ENCODE measurements around the gene ACP7. TPM values are rescaled to one million over a fixed set of nuclear protein-coding genes. Genes with fewer than 3 reads are reported as not detected.

ACP7 gene
- total RNA-seq, 4 donors from 2014 or later = not detected

DNA sequence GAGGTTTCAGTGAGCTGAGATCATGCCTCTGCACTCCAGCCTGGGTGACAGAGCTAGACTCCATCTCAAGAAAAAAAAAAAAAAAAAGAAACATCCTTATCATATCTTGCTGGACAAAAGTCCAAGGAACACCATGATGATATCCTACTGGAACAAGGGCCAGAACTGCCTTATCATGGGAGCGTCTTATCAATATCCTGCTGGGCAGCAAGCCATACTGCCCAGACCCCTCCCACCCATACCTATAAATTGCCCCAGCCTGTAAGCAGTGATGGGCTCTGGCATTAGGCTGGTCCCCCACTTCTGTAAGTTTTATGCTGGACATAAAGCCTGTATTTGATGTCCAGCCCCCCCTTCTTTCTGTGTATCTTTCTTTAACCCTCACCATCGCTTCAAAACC is 37.1 kb upstream of the ACP7 start:
- ATAC-seq (ENCODE audit: low FRiP score) (no peak), DNase-seq (ENCODE audit: low spot score) (no peak)
- TF ChIP-seq, protein P1, sequence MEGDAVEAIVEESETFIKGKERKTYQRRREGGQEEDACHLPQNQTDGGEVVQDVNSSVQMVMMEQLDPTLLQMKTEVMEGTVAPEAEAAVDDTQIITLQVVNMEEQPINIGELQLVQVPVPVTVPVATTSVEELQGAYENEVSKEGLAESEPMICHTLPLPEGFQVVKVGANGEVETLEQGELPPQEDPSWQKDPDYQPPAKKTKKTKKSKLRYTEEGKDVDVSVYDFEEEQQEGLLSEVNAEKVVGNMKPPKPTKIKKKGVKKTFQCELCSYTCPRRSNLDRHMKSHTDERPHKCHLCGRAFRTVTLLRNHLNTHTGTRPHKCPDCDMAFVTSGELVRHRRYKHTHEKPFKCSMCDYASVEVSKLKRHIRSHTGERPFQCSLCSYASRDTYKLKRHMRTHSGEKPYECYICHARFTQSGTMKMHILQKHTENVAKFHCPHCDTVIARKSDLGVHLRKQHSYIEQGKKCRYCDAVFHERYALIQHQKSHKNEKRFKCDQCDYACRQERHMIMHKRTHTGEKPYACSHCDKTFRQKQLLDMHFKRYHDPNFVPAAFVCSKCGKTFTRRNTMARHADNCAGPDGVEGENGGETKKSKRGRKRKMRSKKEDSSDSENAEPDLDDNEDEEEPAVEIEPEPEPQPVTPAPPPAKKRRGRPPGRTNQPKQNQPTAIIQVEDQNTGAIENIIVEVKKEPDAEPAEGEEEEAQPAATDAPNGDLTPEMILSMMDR (IDR thresholded peaks at IDR 0.05) = no peak

DNA sequence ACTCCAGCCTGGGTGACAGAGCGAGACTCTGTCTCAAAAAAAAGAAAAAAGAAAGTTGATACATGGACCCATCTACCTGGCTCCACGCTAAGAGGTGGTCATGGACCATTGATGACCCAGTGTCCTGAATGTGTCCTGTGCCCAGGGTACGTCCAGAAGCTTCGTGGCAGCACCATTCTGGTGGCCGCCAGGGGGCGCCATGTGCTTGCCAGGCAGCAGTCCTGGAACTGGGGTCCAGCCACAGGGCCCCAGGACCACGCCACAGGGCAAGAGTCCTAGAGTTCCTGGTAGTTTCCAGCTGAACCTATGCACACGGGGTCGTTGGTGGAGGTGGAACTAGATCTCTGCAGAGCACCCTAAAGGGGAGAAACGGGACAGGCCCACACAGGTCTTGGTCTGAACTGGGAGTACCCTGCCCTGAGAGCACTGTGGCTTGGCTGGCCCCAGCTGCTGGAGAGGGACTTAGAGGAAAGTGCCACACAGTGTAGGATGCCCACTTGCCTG is 31.9 kb upstream of the ACP7 start:
- ATAC-seq (ENCODE audit: low FRiP score) (no peak), DNase-seq (ENCODE audit: low spot score) (peak; percentile 32)
- TF ChIP-seq, protein P1 (IDR thresholded peaks at IDR 0.05) = peak in 1 of 3 donors; percentile 10

DNA sequence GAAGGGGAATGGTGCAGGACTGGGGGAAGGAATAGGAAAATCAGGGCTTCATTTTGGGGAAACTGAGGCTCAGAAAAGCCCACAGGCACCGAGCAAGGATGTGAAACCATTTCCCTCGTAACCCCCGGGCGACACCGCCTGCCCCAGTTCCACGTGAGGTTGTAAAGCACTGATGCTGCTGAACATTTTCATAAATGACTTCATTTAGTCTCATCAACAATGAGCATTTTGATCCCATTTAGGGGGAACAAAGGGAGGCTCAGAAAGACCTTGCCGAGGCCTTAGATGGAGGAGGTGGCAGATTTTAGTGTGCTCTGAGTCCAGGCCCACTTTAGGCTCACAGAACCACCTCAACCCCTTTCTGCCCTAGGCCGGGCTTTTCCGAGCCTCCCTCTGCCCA is 31.3 kb upstream of the ACP7 start:
- TF ChIP-seq, protein P1 (IDR thresholded peaks at IDR 0.05) = no peak
- ATAC-seq (ENCODE audit: low FRiP score) (no peak), DNase-seq (ENCODE audit: low spot score) (no peak)

DNA sequence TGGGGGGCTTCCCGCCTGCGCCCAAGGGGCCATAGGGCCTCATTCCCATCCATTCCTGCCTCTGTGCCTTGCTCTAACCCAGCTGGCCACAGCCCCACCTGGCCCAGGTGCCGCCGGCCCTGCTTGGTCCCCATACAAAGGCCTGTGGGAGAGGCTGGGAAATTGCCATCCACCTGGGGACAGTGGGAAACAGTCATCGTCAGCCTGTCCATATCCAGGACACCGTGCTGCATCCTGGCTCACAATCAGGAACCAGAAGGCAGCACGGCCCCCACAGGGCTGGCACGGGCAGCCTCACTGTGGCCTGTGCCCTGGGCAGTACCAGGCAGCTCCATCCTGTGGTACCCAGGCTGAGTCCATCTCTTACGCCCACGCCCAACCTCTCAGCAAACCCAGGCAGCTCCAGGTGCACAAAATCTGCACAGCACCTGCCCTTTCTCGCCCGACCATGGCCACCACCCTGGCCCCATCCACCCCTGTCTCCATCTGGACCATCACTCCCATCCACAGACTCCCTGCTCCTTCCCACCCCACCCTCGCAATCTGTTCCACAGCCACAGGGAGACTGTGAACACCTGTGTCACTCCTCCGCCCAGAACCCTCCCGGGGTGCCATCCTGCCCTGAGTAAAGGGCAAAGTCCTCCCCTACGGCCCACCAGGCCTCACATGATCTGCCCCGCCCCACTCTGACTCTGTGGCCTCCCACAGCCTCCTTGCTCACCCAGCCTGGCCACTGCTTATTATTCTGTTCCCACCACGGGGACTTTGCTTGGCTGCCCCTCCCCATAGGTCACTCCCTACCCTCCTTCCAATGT is 30.7 kb upstream of the ACP7 start:
- DNase-seq (ENCODE audit: low spot score) (no peak), ATAC-seq (ENCODE audit: low FRiP score) (no peak)
- TF ChIP-seq, protein P1 (IDR thresholded peaks at IDR 0.05) = no peak

DNA sequence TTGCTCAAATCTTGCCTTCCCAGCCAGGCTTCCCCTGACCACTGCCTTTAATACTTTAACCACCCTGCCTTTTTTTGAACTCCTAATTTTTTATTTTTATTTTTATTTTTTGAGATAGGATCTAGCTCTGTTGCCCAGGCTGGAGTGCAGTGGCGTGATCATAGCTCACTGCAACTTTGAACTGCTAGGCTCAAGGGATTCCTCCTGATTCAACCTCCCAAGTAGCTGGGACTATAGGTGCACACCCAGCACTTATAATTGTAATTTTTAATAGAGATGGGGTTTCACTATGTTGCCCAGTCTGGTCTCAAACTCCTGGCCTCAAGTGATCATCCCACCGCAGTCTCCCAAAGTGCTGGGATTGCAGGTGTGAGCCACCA is 30.1 kb upstream of the ACP7 start:
- DNase-seq (ENCODE audit: low spot score) (no peak), ATAC-seq (ENCODE audit: low FRiP score) (no peak)
- TF ChIP-seq, protein P1 (IDR thresholded peaks at IDR 0.05) = no peak

DNA sequence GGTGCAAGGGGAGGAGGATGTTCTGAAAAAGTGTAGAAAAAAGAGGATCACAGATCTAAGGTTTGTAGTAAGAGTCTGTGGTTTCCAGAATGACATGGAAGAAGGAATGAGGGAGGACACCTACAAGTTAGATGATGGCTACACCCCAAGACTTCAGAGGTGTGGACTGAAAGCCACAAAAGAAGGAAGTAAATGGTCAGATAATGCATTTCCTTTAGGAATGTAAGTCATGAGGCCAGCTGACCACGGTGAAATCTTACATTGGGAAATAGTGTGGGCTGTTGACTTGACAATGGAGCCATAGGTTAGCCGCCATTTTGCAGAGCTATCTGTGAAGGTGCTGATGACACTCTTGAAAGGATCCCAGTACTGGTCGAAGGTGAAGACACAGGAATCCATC is 26.6 kb upstream of the ACP7 start:
- ATAC-seq (ENCODE audit: low FRiP score) = no peak
- TF ChIP-seq, protein P1 (IDR thresholded peaks at IDR 0.05) = no peak

DNA sequence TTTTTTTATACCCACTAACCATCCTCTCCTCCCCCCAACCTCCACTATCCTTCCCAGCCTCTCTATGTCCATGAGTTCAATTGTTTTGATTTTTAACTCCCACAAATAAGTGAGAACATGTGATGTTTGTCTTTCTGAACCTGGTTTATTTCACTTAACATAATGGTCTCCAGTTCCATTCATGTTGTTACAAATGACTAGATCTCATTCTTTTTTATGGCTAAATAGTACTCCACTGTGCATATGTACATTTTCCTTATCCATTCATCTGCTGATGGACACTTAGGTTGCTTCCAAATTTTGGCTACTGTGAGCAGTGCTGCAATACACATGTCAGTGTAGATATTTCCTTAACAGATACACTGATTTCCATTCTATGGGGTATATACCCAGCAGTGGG is 24.9 kb upstream of the ACP7 start:
- no peak for ATAC-seq (ENCODE audit: low FRiP score)
- TF ChIP-seq, protein P1 (IDR thresholded peaks at IDR 0.05) = no peak

More for the DNA sequence above, 26.6 kb upstream of the ACP7 start:
- no peak for DNase-seq (ENCODE audit: low spot score)

More for the DNA sequence above, 24.9 kb upstream of the ACP7 start:
- DNase-seq (ENCODE audit: low spot score) = no peak
